Activated gamma-delta T cell treated with Interleukin-2 at 50 U/mL for 16 hours (primary cell): ENCODE measurements around the gene BRWD1.
"Not testable (repeated sequence)": the region's sequence is repeated elsewhere in the genome, so short reads cannot be mapped to it uniquely, and the experiment has no call there.

Experiments
- DNase-seq: peaks from one replicate; pipeline ENCODE4 v3.0.0-alpha.2; 2020

BRWD1 gene

GRCh38 chr21:39281207-39281606 is 32.2 kb downstream of the BRWD1 start:
- no peak for DNase-seq

DNA sequence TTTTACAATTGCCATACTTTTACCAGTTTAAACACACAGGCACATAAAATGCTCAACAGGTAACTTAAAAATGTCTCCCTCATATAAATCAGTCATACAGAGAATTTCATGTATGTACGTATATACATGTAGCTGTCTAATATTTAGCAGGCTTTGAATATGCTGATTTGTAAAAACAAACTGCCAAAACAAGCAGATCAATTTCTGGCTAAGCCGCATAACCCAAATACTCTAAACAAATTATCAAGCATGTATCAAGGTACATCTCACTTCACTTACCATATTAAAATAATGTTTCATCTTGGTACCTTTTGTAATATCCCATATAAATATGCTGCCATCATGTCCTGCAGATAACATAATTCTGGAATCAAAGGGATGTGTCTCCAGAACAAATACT is 43.8 kb downstream of the BRWD1 start:
- DNase-seq: no peak

GRCh38 chr21:39265603-39266002 is 47.8 kb downstream of the BRWD1 start:
- DNase-seq: no peak

DNA sequence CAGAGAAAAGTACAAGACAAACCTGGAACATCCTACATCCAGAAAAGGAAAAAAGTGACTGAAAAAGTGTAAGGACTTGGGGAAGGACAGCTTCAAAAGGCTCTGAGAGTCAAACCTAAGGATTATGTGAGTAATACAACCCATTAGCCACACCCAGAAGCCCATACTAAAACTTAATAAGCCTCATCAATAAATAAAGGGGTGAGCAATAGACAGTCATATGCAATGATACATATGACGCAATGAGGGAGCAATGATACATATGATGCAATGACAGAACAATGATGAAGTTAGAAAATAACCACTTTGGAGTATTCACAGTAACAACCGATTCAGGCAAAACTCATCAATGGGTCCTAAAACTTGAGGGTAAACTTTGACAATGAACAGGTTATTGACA is 50.1 kb downstream of the BRWD1 start:
- no peak for DNase-seq

GRCh38 chr21:39258207-39258606 is 55.2 kb downstream of the BRWD1 start:
- no peak for DNase-seq

- DNase-seq: no peak
Observed at GRCh38 chr21:39251326-39251725, 62.1 kb downstream of the BRWD1 start.

- no peak for DNase-seq
Observed at GRCh38 chr21:39238275-39238674, 75.2 kb downstream of the BRWD1 start.

DNA sequence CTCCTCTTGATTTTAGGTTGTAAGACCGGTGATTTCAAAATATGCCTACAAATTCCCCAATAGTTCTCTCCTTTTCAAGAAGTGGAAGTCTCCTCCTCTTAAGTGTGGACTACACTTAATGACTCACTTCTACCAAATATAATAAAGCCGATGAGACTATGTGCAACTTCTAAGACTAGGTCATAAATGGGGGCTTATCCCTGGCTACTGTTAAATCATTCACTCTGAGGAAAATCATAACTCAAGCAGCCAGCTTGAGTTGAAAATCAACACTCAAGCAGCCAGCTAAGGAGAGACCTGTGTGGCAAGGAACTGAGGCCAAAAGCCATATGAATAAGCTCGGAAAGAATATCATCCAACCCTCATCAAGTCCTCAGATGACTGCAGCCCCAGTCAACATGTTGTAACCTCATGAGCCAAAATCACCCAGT is 80.6 kb downstream of the BRWD1 start:
- no peak for DNase-seq

DNA sequence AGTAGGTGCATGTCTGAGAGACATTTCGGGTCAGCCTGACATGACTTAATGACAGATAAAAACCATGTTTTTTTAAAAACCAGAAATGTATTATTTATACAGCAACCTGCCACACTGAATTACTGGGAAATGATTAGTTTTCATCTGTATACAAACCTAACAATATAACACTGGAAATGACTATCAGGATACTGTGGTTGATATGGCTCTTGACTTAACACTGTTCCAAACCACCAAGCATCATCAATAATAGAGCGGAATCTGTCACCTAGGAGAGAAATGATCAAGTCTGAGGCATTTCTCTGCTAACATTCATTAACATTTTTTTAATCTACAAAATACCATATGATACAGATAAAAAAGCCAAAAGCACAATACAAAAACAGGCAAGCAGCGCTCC is 88.5 kb downstream of the BRWD1 start:
- no peak for DNase-seq

DNA sequence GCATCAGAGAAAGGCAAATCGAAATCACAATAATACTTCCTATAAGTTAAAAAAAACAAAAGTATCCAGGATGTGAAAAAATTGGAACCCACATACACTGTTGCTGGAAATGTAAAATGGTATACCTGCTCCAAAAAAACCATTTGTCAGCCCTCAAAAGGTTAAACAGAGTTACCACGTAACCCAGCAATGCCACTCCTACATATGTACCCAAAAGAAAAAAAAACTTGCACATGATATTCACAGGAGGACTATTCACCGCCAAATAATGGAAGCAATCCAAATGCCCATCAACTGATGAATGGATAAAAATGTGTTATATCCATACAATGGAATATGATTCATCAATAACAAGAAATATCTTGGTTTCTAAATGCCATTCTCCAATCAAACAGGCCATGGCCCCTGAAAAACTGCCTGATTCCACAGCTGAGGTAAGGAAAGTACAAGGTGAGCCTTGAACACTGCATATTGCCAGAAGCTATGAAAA is 91.4 kb downstream of the BRWD1 start:
- no peak for DNase-seq

DNA sequence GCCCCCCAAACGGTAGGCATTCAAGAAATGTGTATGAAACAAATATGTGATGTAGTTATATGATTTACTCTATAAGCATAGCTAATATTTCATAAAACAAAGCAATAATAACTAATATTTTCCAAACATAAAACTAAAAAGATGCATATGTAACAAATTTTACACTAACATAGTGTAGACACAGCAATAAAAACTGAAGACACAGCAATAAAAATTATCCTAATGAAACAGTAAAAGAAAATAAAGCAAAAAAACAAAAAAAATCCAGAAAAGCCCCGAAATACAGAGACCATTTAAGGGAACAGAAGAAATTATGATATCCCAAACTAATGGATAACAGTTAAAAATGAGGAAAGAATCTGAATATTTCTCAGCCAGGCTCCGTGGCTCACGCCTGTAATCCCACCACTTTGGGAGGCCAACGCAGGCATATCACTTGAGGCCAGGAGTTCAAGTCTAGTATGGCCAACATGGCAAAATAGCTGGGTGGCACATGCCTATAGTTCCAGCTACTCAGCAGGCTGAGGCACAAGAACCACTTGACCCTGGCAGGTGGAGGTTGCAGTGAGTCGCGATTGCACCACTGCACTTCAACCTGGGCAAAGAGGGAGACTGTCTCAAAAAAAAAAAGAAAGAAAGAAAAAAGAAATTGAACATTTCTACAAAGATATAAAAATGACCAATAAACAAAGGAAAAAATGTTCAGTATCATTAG is 92.0 kb downstream of the BRWD1 start:
- DNase-seq: no peak

GRCh38 chr21:39220875-39221274 is 92.6 kb downstream of the BRWD1 start:
- not testable (repeated sequence) for DNase-seq

- no peak for DNase-seq
Observed at GRCh38 chr21:39220150-39220549, 93.3 kb downstream of the BRWD1 start.

GRCh38 chr21:39218082-39218409 is 95.4 kb downstream of the BRWD1 start:
- DNase-seq: no peak

- DNase-seq: no peak
Observed at GRCh38 chr21:39217356-39218081, 95.9 kb downstream of the BRWD1 start.

- no peak for DNase-seq
Observed at GRCh38 chr21:39216290-39216689, 97.1 kb downstream of the BRWD1 start.

DNA sequence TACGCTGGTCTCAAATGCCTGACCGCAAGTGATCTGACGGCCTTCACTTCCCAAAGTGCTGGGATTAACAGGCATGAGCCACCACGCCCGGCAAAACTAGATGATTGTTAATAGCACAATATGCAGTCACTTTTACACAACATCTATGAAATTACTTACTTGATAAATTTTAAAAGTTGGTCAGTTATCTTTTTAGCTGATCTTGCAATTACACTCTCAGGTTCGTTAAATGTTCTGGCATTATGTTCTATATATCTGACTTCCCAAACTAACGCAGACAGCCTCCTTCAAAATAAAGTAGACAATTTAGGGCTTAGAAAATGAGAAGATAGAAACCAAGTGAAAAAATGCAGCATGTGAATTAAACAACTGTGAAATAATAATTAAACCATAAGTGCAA is 98.4 kb downstream of the BRWD1 start:
- no peak for DNase-seq

GRCh38 chr21:39209334-39209688 is 104.1 kb downstream of the BRWD1 start:
- no peak for DNase-seq

DNA sequence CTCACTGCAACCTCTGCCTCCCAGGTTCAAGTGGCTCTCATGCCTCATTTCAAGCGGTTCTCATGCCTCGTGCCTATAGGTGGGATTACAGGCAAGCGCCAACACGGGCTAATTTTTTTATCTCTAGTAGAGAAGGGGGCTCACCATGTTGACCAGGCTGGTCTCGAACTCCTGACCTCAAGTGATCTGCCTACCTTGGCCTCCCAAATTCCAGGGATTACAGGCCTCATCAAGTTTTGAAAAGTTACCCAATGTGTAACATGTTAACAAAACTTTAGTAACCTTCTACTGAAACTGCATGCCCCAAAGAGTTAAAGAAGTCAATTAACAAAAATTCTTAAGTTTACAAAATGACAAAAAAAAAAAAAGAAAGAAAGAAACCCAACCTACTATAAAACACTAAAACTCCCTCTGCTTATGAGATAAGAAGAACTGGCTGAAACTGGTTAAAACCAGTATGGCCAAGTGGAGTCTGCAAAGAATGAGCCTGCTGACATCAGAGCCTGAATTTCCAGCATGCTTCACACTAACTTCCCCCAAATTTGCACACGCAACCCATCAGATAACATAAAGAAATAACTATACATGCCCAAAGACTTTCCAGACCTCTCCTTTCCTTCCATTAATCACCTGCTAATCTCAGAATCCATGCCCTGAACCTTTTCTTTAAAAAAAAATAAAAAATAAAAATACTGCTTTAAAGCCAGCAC is 104.7 kb downstream of the BRWD1 start:
- DNase-seq: no peak

GRCh38 chr21:39204134-39204533 is 109.3 kb downstream of the BRWD1 start:
- no peak for DNase-seq

DNA sequence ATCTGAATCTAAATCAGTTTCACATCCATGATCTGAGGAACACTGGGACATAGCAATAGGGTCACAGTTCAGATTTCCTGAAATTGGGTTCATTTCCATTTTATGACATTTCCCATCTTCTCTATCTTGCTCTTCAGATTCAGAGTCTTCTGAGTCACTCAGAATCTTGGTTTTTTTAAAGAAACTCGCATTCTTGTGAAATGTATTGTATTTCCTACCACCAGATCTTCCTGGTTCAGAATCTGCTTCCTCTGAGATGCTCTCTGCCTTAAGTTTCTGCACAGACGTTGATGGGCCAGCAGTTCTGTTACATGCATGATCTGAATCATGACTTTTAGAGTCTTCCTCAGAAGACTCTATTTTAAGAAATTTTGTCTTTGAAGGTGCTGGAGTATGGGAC is 114.6 kb downstream of the BRWD1 start:
- DNase-seq: no peak

GRCh38 chr21:39197448-39198233 is 115.8 kb downstream of the BRWD1 start:
- no peak for DNase-seq

GRCh38 chr21:39196838-39197237 is 116.6 kb downstream of the BRWD1 start:
- no peak for DNase-seq
